HUES64 (cell line): ENCODE data around the gene KAZN.

Source experiments
- H3K27ac ChIP-seq: 2 replicates; pipeline ENCODE4 v1.7.0; 2013; ENCODE audit warnings: low read depth, low read length, inconsistent platforms
- H3K27me3 ChIP-seq: 2 replicates; pipeline ENCODE4 v1.6.1; 2013; ENCODE audit warnings: mild to moderate bottlenecking, low read length; ENCODE audit not compliant: insufficient read depth
- H3K36me3 ChIP-seq: 2 replicates; pipeline ENCODE4 v1.6.1; 2013; ENCODE audit warnings: mild to moderate bottlenecking, low read length; ENCODE audit not compliant: insufficient read depth
- H3K4me1 ChIP-seq: 2 replicates; pipeline ENCODE4 v1.6.1; 2013; ENCODE audit warnings: mild to moderate bottlenecking, low read length, moderate library complexity; ENCODE audit not compliant: insufficient read depth
- H3K4me3 ChIP-seq: 2 replicates; pipeline ENCODE4 v1.5.1; 2013; ENCODE audit warnings: mild to moderate bottlenecking, low read length, moderate library complexity
- H3K9ac ChIP-seq: 2 replicates; pipeline ENCODE4 v1.6.1; 2013; ENCODE audit warnings: mild to moderate bottlenecking, low read depth, low read length
- H3K9me3 ChIP-seq: 2 replicates; pipeline ENCODE4 v1.6.1; 2013; ENCODE audit warnings: low read depth, low read length; ENCODE audit not compliant: insufficient read depth
- WGBS: fragments of 150-250, 120-280 bp; methylation state at CpG from one replicate; pipeline ENCODE4 v1.1.7; 2013; ENCODE audit warnings: missing lambda C conversion rate; 5-methylcytosine and 5-hydroxymethylcytosine counted together

Gene KAZN

GRCh38 chr1:15045123-15045522 lies 446.6 kb downstream of the KAZN start:
- 94% methylated on average over 7 of the region's 7 CpGs for WGBS
- Histone ChIP-seq H3K9me3 (no peaks in the 10 kb centered on the region), H3K27me3 (no peaks in the 10 kb centered on the region), H3K27ac (no peak overlapping the region), H3K4me3 (no peak overlapping the region), H3K4me1 (no peaks in the 10 kb centered on the region), H3K36me3 (no peaks in the 10 kb centered on the region), H3K9ac (no peak overlapping the region)

- H3K9me3 ChIP-seq: no peaks in the 10 kb centered on the region
- H3K4me1 ChIP-seq: no peaks in the 10 kb centered on the region
- no peak overlapping the region for H3K4me3 ChIP-seq
- no peak overlapping the region for H3K9ac ChIP-seq
- no peaks in the 10 kb centered on the region for H3K27me3 ChIP-seq
- 70% methylated on average over 14 of the region's 14 CpGs for WGBS
- no peak overlapping the region for H3K27ac ChIP-seq
- no peaks in the 10 kb centered on the region for H3K36me3 ChIP-seq
Observed at GRCh38 chr1:15046487-15047165, 448.1 kb downstream of the KAZN start.

- WGBS: 95% methylated on average over 11 of the region's 11 CpGs
- Histone ChIP-seq H3K27me3 (no peaks in the 10 kb centered on the region), H3K4me3 (no peak overlapping the region), H3K27ac (no peak overlapping the region), H3K9ac (no peak overlapping the region), H3K9me3 (no peaks in the 10 kb centered on the region), H3K36me3 (no peaks in the 10 kb centered on the region), H3K4me1 (no peaks in the 10 kb centered on the region)
Observed at GRCh38 chr1:15047237-15047636, 448.8 kb downstream of the KAZN start.

- H3K9me3 ChIP-seq: no peaks in the 10 kb centered on the region
- H3K9ac ChIP-seq: no peak overlapping the region
- no peak overlapping the region for H3K4me3 ChIP-seq
- no peaks in the 10 kb centered on the region for H3K27me3 ChIP-seq
- peaks cover 8% of the 10 kb centered on the region for H3K4me1 ChIP-seq
- no peak overlapping the region for H3K27ac ChIP-seq
- no peaks in the 10 kb centered on the region for H3K36me3 ChIP-seq
- WGBS: 96% methylated on average over 35 of the region's 35 CpGs
Observed at GRCh38 chr1:15048437-15048980, 450.0 kb downstream of the KAZN start.

GRCh38 chr1:15049067-15049466 lies 450.6 kb downstream of the KAZN start:
- no peak overlapping the region for H3K27ac ChIP-seq
- no peaks in the 10 kb centered on the region for H3K36me3 ChIP-seq
- 98% methylated on average over 13 of the region's 13 CpGs for WGBS
- H3K4me3 ChIP-seq: no peak overlapping the region
- no peaks in the 10 kb centered on the region for H3K27me3 ChIP-seq
- H3K4me1 ChIP-seq: peaks cover 12% of the 10 kb centered on the region
- H3K9me3 ChIP-seq: no peaks in the 10 kb centered on the region
- no peak overlapping the region for H3K9ac ChIP-seq

GRCh38 chr1:15051882-15052528 lies 453.5 kb downstream of the KAZN start:
- WGBS: 93% methylated on average over 8 of the region's 8 CpGs
- peaks cover 12% of the 10 kb centered on the region for H3K4me1 ChIP-seq
- H3K4me3 ChIP-seq: no peak overlapping the region
- no peaks in the 10 kb centered on the region for H3K36me3 ChIP-seq
- no peaks in the 10 kb centered on the region for H3K9me3 ChIP-seq
- H3K27me3 ChIP-seq: no peaks in the 10 kb centered on the region
- H3K9ac ChIP-seq: no peak overlapping the region
- H3K27ac ChIP-seq: no peak overlapping the region

- H3K9me3 ChIP-seq: no peaks in the 10 kb centered on the region
- peaks cover 12% of the 10 kb centered on the region for H3K4me1 ChIP-seq
- H3K4me3 ChIP-seq: no peak overlapping the region
- no peak overlapping the region; the same call in 1 of the 2 replicates for H3K9ac ChIP-seq
- 74% methylated on average over 9 of the region's 9 CpGs for WGBS
- no peak overlapping the region; the same call in 1 of the 2 replicates for H3K27ac ChIP-seq
- H3K27me3 ChIP-seq: no peaks in the 10 kb centered on the region
- no peaks in the 10 kb centered on the region for H3K36me3 ChIP-seq
Observed at GRCh38 chr1:15053153-15053552, 454.7 kb downstream of the KAZN start.

GRCh38 chr1:15055736-15056415 lies 457.4 kb downstream of the KAZN start:
- Histone ChIP-seq H3K4me3 (no peak overlapping the region), H3K27ac (no peak overlapping the region), H3K27me3 (no peaks in the 10 kb centered on the region), H3K9ac (no peak overlapping the region), H3K4me1 (peaks cover 12% of the 10 kb centered on the region), H3K9me3 (no peaks in the 10 kb centered on the region), H3K36me3 (no peaks in the 10 kb centered on the region)
- 94% methylated on average over 29 of the region's 29 CpGs for WGBS

- WGBS: 91% methylated on average over 4 of the region's 4 CpGs
- Histone ChIP-seq H3K9ac (no peak overlapping the region), H3K27me3 (no peaks in the 10 kb centered on the region), H3K4me1 (peaks cover 12% of the 10 kb centered on the region), H3K36me3 (no peaks in the 10 kb centered on the region), H3K9me3 (0 out of 2 replicates have a peak, but pooled peaks cover under 1% of the 10 kb centered on the region), H3K4me3 (no peak overlapping the region), H3K27ac (no peak overlapping the region)
Observed at GRCh38 chr1:15056515-15057285, 458.2 kb downstream of the KAZN start.

- H3K4me1 ChIP-seq: peaks cover 11% of the 10 kb centered on the region
- H3K27ac ChIP-seq: no peak overlapping the region
- peaks cover 4% of the 10 kb centered on the region; the same call in 1 of the 2 replicates for H3K36me3 ChIP-seq
- WGBS: 92% methylated on average over 5 of the region's 5 CpGs
- H3K27me3 ChIP-seq: no peaks in the 10 kb centered on the region
- H3K9ac ChIP-seq: no peak overlapping the region
- peaks cover 10% of the 10 kb centered on the region; the same call in 1 of the 2 replicates for H3K9me3 ChIP-seq
- H3K4me3 ChIP-seq: no peak overlapping the region
Observed at GRCh38 chr1:15057834-15058233, 459.3 kb downstream of the KAZN start.
